H9 (cell line): ENCODE results near the gene SPRED1. TPM values are rescaled to one million over a fixed set of nuclear protein-coding genes. Genes with fewer than 3 reads are reported as not detected.

Experiments
- DNase-seq: peaks from one replicate; pipeline ENCODE4 v3.0.0-alpha.2; 2017
- H2AFZ ChIP-seq: one replicate; pipeline ENCODE4 v1.6.1; 2013; ENCODE audit warnings: mild to moderate bottlenecking, low read length, control low read depth, moderate library complexity
- H2AK5ac ChIP-seq: 2 replicates; pipeline ENCODE4 v1.6.1; 2013; ENCODE audit warnings: low read length, control low read depth, mixed read lengths; ENCODE audit not compliant: insufficient read length
- H2BK120ac ChIP-seq: one replicate; pipeline ENCODE4 v1.6.1; 2013; ENCODE audit warnings: low read depth, mild to moderate bottlenecking, low read length, control low read depth, inconsistent platforms; ENCODE audit not compliant: poor library complexity, severe bottlenecking
- H2BK12ac ChIP-seq: 2 replicates; pipeline ENCODE4 v1.6.1; 2013; ENCODE audit warnings: low read length, control low read depth, mixed read lengths, low read depth; ENCODE audit not compliant: insufficient read length
- H2BK15ac ChIP-seq: 2 replicates; pipeline ENCODE4 v1.6.1; 2013; ENCODE audit warnings: low read depth, low read length, control low read depth
- H2BK20ac ChIP-seq: one replicate; pipeline ENCODE4 v1.6.1; 2013; ENCODE audit warnings: low read depth, mild to moderate bottlenecking, low read length, control low read depth, inconsistent platforms; ENCODE audit not compliant: poor library complexity, severe bottlenecking
- H2BK5ac ChIP-seq: 2 replicates; pipeline ENCODE4 v1.6.1; 2013; ENCODE audit warnings: low read length, control low read depth, mixed read lengths; ENCODE audit not compliant: insufficient read length
- H3K14ac ChIP-seq: 2 replicates; pipeline ENCODE4 v1.6.1; 2013; ENCODE audit warnings: low read length, control low read depth; ENCODE audit not compliant: insufficient read depth
- H3K18ac ChIP-seq: 2 replicates; pipeline ENCODE4 v1.6.1; 2013; ENCODE audit warnings: low read depth, mild to moderate bottlenecking, mixed read lengths, low read length, control low read depth; ENCODE audit not compliant: insufficient read length
- H3K23ac ChIP-seq: 2 replicates; pipeline ENCODE4 v1.6.1; 2013; ENCODE audit warnings: low read length, control low read depth, mixed read lengths, low read depth; ENCODE audit not compliant: insufficient read length
- H3K23me2 ChIP-seq: 2 replicates; pipeline ENCODE4 v1.6.1; 2013; ENCODE audit warnings: low read depth, mild to moderate bottlenecking, mixed read lengths, low read length, control low read depth; ENCODE audit not compliant: insufficient read length, poor library complexity, severe bottlenecking
- H3K27ac ChIP-seq: 2 replicates; pipeline ENCODE4 v1.5.1; 2013; ENCODE audit warnings: low read length, control low read depth, mixed read lengths, low read depth; ENCODE audit not compliant: insufficient read length
- H3K27me3 ChIP-seq: 2 replicates; pipeline ENCODE4 v1.6.1; 2013; ENCODE audit warnings: low read length, control low read depth, inconsistent platforms; ENCODE audit not compliant: insufficient read depth
- H3K4ac ChIP-seq: 2 replicates; pipeline ENCODE4 v1.6.1; 2013; ENCODE audit warnings: low read depth, mild to moderate bottlenecking, control low read depth, inconsistent platforms, low read length, moderate library complexity
- H3K4me1 ChIP-seq: 2 replicates; pipeline ENCODE4 v1.6.1; 2013; ENCODE audit warnings: low read length, control low read depth, inconsistent platforms; ENCODE audit not compliant: insufficient read depth
- H3K4me2 ChIP-seq: 2 replicates; pipeline ENCODE4 v1.6.1; 2013; ENCODE audit warnings: low read length, control low read depth, mixed read lengths; ENCODE audit not compliant: insufficient read length, insufficient read depth
- H3K56ac ChIP-seq: 2 replicates; pipeline ENCODE4 v1.6.1; 2013; ENCODE audit warnings: low read depth, mild to moderate bottlenecking, mixed read lengths, low read length, control low read depth; ENCODE audit not compliant: insufficient read length
- H3K79me1 ChIP-seq: 2 replicates; pipeline ENCODE4 v1.6.1; 2013; ENCODE audit warnings: low read depth, mild to moderate bottlenecking, moderate library complexity, low read length, control low read depth, inconsistent platforms; ENCODE audit not compliant: insufficient read depth, poor library complexity, severe bottlenecking
- H3K79me2 ChIP-seq: 2 replicates; pipeline ENCODE4 v1.6.1; 2013; ENCODE audit warnings: low read length, control low read depth, inconsistent platforms; ENCODE audit not compliant: insufficient read depth
- H3K9ac ChIP-seq: 2 replicates; pipeline ENCODE4 v1.6.1; 2013; ENCODE audit warnings: low read length, control low read depth, mixed read lengths; ENCODE audit not compliant: insufficient read length; ENCODE audit errors: extremely low read depth
- H3K9me3 ChIP-seq: one replicate; pipeline ENCODE4 v1.6.1; 2013; ENCODE audit warnings: low read depth, low read length, inconsistent platforms; ENCODE audit not compliant: control insufficient read depth
- H3T11ph ChIP-seq: one replicate; pipeline ENCODE4 v1.6.1; 2013; ENCODE audit warnings: mild to moderate bottlenecking, low read length, control low read depth, inconsistent platforms
- H4K20me1 ChIP-seq: one replicate; pipeline ENCODE4 v1.6.1; 2013; ENCODE audit not compliant: control insufficient read depth, insufficient read length, insufficient read depth
- H4K5ac ChIP-seq: 2 replicates; pipeline ENCODE4 v1.6.1; 2013; ENCODE audit warnings: low read depth, mild to moderate bottlenecking, mixed read lengths, low read length, control low read depth; ENCODE audit not compliant: insufficient read length
- H4K8ac ChIP-seq: replicated peaks from 2 replicates; pipeline ENCODE4 v1.6.1; 2013; ENCODE audit warnings: low read length, control low read depth, mixed read lengths, low read depth; ENCODE audit not compliant: insufficient read length
- H4K91ac ChIP-seq: 2 replicates; pipeline ENCODE4 v1.6.1; 2013; ENCODE audit warnings: low read depth, mild to moderate bottlenecking, moderate library complexity, mixed read lengths, low read length, control low read depth; ENCODE audit not compliant: insufficient read length
- H3K27ac Mint-ChIP-seq, 3 experiments: 2 replicates in 2 of 3; 3 replicates in 1 of 3; pipeline ENCODE4 v1.8.0; 2020 to 2021; ENCODE audit warnings: mixed read lengths in 3 of 3, mild to moderate bottlenecking in 1 of 3, moderate library complexity in 1 of 3
- H3K27me3 Mint-ChIP-seq: 2 replicates; pipeline ENCODE4 v1.8.0; 2021; ENCODE audit warnings: low read depth, mild to moderate bottlenecking, moderate library complexity, mixed read lengths
- H3K36me3 Mint-ChIP-seq, 3 experiments: 2 replicates in 2 of 3; 3 replicates in 1 of 3; pipeline ENCODE4 v1.8.0; 2020 to 2021; ENCODE audit warnings: low read depth in 3 of 3, mixed read lengths in 3 of 3; ENCODE audit not compliant: insufficient read depth in 1 of 3
- H3K4me1 Mint-ChIP-seq, 2 experiments: 2 replicates each; pipeline ENCODE4 v1.8.0; 2020; ENCODE audit warnings: mixed read lengths in 2 of 2
- H3K4me3 Mint-ChIP-seq, 2 experiments: 2 replicates in 1 of 2; 3 replicates in 1 of 2; pipeline ENCODE4 v1.8.0; 2020 to 2021; ENCODE audit warnings: mild to moderate bottlenecking in 2 of 2, mixed read lengths in 2 of 2, moderate library complexity in 1 of 2
- H3K9me3 Mint-ChIP-seq, 2 experiments: 2 replicates in 1 of 2; 3 replicates in 1 of 2; pipeline ENCODE4 v1.8.0; 2020; ENCODE audit warnings: mild to moderate bottlenecking in 2 of 2, mixed read lengths in 2 of 2, moderate library complexity in 1 of 2
- WGBS: extraction: QIAGEN DNeasy Blood & Tissue Kit; methylation state at CpG from one replicate; pipeline ENCODE4 v1.1.7; 2013; ENCODE audit warnings: missing lambda C conversion rate, low lambda C conversion rate, mixed read lengths; ENCODE audit not compliant: insufficient read length; ENCODE audit errors: extremely low coverage; 5-methylcytosine and 5-hydroxymethylcytosine counted together
- total RNA-seq: library from RNA; stranded (reverse); gene quantifications from 2 replicates; pipeline ENCODE4 v1.2.1, GENCODE V29; 2021
- TF ChIP-seq, protein P1 (sequence below): fragments of 200-600 bp; sonication (generic); conservative IDR thresholded peaks from 3 replicates; pipeline ENCODE4 v1.8.0; 2021; ENCODE audit warnings: antibody characterized with exemption, mild to moderate bottlenecking

The SPRED1 gene
- total RNA-seq, 1 experiment from 2014 or later: 41.0 TPM

DNA sequence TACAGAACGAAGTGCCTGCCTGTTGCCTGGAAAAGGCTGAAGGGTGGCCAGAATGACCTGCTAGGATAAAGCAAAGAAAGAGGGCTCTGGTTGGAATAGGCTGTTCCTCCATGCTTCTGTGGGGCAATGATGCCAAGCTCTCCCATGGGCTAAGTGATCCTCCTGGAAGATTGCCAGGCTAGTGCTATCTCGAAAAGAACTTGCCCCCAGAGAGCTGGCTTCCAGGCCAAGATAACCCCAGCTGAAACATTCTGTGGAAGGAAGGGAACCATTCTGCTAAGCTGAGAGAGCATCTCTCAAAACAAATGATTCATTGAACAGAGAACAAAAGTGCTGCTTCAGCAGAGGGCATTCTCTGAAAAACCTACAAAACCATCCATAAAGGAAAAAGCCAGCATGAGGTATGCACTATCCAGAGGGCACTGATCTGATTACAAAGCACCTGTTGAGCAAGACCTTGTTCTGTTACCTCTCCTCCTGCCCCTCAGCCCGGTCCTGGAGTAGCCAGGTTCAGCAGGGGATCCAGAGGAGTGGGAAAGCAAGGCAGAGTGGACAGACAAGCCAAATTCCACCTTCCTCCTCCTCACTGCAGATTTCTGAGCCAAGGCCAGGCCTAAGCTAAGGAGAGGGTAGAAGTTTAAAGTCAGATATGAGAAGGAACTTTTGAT is 31.9 kb upstream of the SPRED1 start:
- H4K5ac ChIP-seq: no peak overlapping the region
- H3K14ac ChIP-seq: no peak overlapping the region
- Mint-ChIP-seq H3K36me3 (no peaks in the 10 kb centered on the region), H3K27ac (no peak overlapping the region; a peak in 2 of 7 replicates), H3K27me3 (no peaks in the 10 kb centered on the region; the same call in 1 of the 2 replicates), H3K4me3 (no peak overlapping the region), H3K4me1 (peaks cover 21 to 22% of the 10 kb centered on the region in 2 experiments), H3K9me3 (no peaks in the 10 kb centered on the region)
- no peak overlapping the region for H2BK120ac ChIP-seq
- H3K4me1 ChIP-seq: no peaks in the 10 kb centered on the region
- no peak overlapping the region for H3K9ac ChIP-seq
- H3K23ac ChIP-seq: no peak overlapping the region
- no peaks in the 10 kb centered on the region for H4K20me1 ChIP-seq
- H3K9me3 ChIP-seq: no peaks in the 10 kb centered on the region
- H2BK20ac ChIP-seq: no peak overlapping the region
- no peak overlapping the region for H3K4ac ChIP-seq
- H3K23me2 ChIP-seq: no peaks in the 10 kb centered on the region
- H3K56ac ChIP-seq: no peak overlapping the region
- no peak overlapping the region for H3K27ac ChIP-seq
- no peak overlapping the region for H2BK5ac ChIP-seq
- no peak overlapping the region for H4K8ac ChIP-seq
- no peak overlapping the region for H3T11ph ChIP-seq
- H2BK15ac ChIP-seq: no peak overlapping the region
- no peak overlapping the region for H2AK5ac ChIP-seq
- no peak overlapping the region for H4K91ac ChIP-seq
- no peak overlapping the region for H3K18ac ChIP-seq
- WGBS: no CpG with 5 or more reads among the region's 3 CpGs
- no peaks in the 10 kb centered on the region for H3K79me1 ChIP-seq
- TF ChIP-seq, protein P1, sequence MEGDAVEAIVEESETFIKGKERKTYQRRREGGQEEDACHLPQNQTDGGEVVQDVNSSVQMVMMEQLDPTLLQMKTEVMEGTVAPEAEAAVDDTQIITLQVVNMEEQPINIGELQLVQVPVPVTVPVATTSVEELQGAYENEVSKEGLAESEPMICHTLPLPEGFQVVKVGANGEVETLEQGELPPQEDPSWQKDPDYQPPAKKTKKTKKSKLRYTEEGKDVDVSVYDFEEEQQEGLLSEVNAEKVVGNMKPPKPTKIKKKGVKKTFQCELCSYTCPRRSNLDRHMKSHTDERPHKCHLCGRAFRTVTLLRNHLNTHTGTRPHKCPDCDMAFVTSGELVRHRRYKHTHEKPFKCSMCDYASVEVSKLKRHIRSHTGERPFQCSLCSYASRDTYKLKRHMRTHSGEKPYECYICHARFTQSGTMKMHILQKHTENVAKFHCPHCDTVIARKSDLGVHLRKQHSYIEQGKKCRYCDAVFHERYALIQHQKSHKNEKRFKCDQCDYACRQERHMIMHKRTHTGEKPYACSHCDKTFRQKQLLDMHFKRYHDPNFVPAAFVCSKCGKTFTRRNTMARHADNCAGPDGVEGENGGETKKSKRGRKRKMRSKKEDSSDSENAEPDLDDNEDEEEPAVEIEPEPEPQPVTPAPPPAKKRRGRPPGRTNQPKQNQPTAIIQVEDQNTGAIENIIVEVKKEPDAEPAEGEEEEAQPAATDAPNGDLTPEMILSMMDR: no peak
- no peak for DNase-seq
- H3K4me2 ChIP-seq: no peak overlapping the region
- no peak overlapping the region for H2BK12ac ChIP-seq
- no peaks in the 10 kb centered on the region for H3K79me2 ChIP-seq
- H2AFZ ChIP-seq: no peak overlapping the region
- H3K27me3 ChIP-seq: no peaks in the 10 kb centered on the region
